AG04449 (cell line): ENCODE measurements around the gene CEP63.

ENCODE experiments used
- CTCF ChIA-PET: fragments of 350-600 bp; formaldehyde crosslinking; extraction: SDS; loops from one replicate; lab custom pipeline; 2021; ENCODE audit warnings: antibody characterized with exemption; lab: Yijun Ruan, JAX
- POLR2A ChIA-PET: fragments of 400-600, 350-600 bp; formaldehyde crosslinking; extraction: SDS; loops from one replicate; lab custom pipeline; 2020; ENCODE audit warnings: antibody characterized with exemption, inconsistent platforms; lab: Yijun Ruan, JAX
- DNase-seq: peaks from one replicate; pipeline ENCODE4 v3.0.0-alpha.2; 2010; ENCODE audit warnings: low read depth, low spot score
- H3K4me3 ChIP-seq: 2 replicates; pipeline ENCODE4 v1.5.1; 2011; ENCODE audit warnings: low read depth, mild to moderate bottlenecking, control low read depth, low read length
- TF ChIP-seq, protein P1 (sequence below): IDR thresholded peaks from one replicate; pipeline ENCODE4 v1.5.1; 2011; ENCODE audit warnings: mild to moderate bottlenecking, moderate library complexity, low read length, control low read depth, inconsistent platforms; ENCODE audit not compliant: insufficient read depth; ENCODE audit errors: missing control alignments

CEP63 gene

DNA sequence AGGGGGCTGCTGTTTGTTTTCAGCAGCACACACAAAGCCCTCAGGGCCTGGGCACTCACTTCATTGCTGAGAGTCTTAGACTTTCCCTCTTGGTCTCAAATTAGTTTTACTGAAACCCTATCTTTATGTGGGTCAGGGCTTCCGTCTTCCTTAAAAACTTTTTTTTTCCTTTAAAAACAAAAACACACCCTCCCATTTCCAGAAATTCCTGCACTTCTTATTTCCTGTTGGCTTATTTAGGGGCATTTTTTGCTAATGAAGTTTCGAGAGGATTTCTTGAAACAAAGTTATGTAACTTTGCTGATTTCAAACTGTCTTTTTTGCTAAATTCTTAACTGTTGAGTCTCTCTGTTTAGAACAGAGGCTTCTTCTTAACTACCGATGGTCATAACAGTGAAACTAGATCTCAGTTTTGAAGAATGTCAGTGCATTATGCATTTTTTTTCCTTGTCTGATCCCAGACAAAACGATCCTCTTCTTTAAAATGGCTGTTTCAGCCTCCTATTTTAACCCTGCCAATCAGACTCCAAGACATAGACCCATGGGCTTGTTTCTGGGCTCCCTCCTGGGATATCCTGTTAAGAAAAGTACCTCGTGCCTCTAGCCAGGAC lies 23.4 kb upstream of the CEP63 start:
- CTCF ChIA-PET = interaction anchor here (1.0 to 6.3 kb wide), 5 partner anchors 11 to 99 kb away, joined by 3 to 56 read pairs (median 4); no protein-coding TSS in a partner anchor
- H3K4me3 ChIP-seq = no peak overlapping the region
- TF ChIP-seq, protein P1, sequence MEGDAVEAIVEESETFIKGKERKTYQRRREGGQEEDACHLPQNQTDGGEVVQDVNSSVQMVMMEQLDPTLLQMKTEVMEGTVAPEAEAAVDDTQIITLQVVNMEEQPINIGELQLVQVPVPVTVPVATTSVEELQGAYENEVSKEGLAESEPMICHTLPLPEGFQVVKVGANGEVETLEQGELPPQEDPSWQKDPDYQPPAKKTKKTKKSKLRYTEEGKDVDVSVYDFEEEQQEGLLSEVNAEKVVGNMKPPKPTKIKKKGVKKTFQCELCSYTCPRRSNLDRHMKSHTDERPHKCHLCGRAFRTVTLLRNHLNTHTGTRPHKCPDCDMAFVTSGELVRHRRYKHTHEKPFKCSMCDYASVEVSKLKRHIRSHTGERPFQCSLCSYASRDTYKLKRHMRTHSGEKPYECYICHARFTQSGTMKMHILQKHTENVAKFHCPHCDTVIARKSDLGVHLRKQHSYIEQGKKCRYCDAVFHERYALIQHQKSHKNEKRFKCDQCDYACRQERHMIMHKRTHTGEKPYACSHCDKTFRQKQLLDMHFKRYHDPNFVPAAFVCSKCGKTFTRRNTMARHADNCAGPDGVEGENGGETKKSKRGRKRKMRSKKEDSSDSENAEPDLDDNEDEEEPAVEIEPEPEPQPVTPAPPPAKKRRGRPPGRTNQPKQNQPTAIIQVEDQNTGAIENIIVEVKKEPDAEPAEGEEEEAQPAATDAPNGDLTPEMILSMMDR = no peak
- DNase-seq = peak; percentile 79
- POLR2A ChIA-PET = interaction anchor here (0.7 to 0.9 kb wide), 2 partner anchors 23 to 98 kb away, joined by 3 to 5 read pairs; partner anchors contain the start of genes ANAPC13 and CEP63

DNA sequence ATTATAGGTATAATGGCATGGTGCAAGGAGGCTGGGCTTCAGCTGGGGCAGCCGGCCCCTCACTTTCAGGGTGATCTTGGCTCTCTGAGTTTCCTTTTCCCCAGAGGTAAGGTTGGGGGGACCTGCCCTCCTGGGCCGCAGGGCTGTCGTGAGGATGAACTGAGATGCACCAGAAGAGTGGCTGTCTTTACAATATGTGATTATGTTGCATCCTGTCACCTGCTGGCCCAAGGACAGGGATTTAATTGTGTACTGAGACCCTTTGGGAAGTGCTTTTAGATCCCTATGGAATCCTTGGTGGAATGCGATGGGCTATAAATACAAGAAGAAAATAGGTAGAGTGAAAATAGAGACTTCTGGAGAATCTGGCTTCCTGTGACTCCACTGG lies 22.2 kb upstream of the CEP63 start:
- ChIA-PET POLR2A (interaction anchor here (0.9 to 2.3 kb wide), 9 partner anchors 10 to 132 kb away, joined by 4 to 24 read pairs (median 8); partner anchors contain the start of genes AMOTL2, ANAPC13 and CEP63), CTCF (interaction anchor here (2.1 to 6.3 kb wide), 2 partner anchors 10 to 14 kb away, joined by 16 to 56 read pairs; no protein-coding TSS in a partner anchor)
- no peak for DNase-seq
- 0 out of 2 replicates have a peak overlapping the region, but pooled peaks have one; percentile 9 for H3K4me3 ChIP-seq
- TF ChIP-seq, protein P1 = no peak

DNA sequence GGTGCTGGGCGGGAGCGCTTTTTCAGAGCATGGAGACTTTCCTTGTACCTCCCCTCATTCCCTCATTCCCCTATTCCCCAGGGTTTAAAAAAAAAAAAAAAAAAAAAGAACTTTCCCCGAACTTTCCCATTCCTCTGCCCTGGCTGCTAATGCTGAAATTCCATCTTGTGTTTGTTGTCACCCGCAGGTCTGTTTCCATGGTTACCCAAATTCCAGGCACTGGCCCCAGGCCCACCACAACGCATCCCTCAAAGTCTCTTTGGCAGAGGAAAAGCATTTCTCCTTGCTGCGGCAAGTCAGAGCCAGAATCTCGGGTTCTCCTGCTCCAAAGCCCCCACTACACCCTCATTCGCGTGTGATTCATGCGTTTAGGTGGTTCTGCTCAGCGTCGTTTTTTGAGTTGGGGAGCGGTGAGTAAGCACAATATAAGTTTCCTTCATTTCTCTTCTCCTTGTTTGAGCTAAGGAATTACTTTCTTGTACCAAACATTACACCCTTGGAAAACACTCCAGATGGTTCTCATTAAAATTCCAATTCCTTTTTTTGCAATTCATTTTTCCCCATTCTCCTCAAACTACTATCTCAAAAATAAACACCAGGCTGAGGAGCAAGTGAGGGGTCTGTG lies 21.7 kb upstream of the CEP63 start:
- H3K4me3 ChIP-seq = no peak overlapping the region
- DNase-seq = peak; percentile 100
- POLR2A ChIA-PET = interaction anchor here (0.6 to 2.3 kb wide), 11 partner anchors 9 to 137 kb away, joined by 3 to 24 read pairs (median 7); partner anchors contain the start of genes AMOTL2, ANAPC13 and CEP63
- CTCF ChIA-PET = interaction anchor here (1.1 to 6.3 kb wide), 4 partner anchors 9 to 100 kb away, joined by 3 to 56 read pairs (median 10); partner anchors contain the start of gene AMOTL2
- TF ChIP-seq, protein P1 = no peak

DNA sequence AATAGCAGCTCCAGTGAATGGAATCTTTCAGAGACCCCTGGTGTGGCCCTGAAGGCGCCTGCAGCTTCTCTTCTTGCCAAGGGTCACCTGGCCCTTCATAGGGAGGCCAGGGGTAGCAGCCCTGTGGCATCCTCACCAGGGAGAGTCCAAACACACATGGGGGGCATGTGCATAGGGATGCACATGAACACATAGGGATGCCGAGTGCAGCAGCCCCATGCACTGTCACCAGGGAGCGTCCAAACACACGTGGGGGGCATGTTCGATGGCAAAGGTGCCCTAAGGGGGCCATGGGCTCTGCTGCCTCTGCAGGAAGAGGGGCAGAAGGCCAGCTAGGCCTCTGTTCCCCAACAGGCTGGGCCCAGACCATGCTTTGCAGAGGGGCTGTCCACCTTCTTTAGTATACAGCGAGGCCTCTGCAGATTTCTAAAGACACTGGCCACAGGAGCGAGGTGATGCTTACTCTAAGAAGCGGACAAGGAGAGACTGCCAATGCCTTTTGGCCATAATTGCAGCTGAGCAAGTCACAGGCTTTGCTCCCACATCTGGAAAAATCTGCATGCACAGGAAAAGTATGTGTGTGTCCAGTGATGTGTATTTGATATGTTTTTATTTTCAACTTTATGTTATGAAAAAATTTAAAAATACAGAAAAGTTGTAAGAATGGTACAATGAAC lies 21.0 kb upstream of the CEP63 start:
- H3K4me3 ChIP-seq = no peak overlapping the region; the same call in 1 of the 2 replicates
- ChIA-PET CTCF (interaction anchor here (1.1 to 6.3 kb wide), 4 partner anchors 8 to 101 kb away, joined by 3 to 56 read pairs (median 10); partner anchors contain the start of gene AMOTL2), POLR2A (interaction anchor here (0.6 to 2.3 kb wide), 11 partner anchors 9 to 138 kb away, joined by 3 to 24 read pairs (median 7); partner anchors contain the start of genes AMOTL2, ANAPC13 and CEP63)
- TF ChIP-seq, protein P1 = no peak
- DNase-seq = no peak

DNA sequence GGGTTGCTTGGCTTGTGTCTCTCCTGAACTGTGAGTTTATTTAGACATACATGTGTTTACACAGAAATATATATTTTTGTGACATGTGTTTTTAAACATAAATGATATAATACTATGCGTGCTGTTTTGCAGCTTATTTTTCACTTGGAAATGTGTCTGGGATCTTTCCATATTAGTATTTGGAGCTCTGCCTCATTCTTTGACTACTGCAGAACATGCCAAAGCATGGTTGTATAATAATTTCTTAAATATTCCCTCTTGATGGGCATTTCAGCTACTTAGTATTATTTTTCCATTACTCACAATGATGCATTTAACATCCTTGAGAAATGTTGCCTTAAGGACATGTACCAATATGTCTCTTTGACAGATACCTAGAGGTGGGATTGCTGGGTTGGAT lies 19.5 kb upstream of the CEP63 start:
- ChIA-PET CTCF (interaction anchor here (1.1 to 6.3 kb wide), 6 partner anchors 11 to 158 kb away, joined by 3 to 56 read pairs (median 7); partner anchors contain the start of gene AMOTL2), POLR2A (interaction anchor here (0.6 to 2.0 kb wide), 3 partner anchors 95 to 103 kb away, joined by 3 to 8 read pairs (median 3); no protein-coding TSS in a partner anchor)
- no peak for DNase-seq
- H3K4me3 ChIP-seq = no peak overlapping the region
- TF ChIP-seq, protein P1 = no peak
